Hepatocyte (in vitro differentiated cells): ENCODE measurements around the gene FAM222A. TPM values are rescaled to one million over a fixed set of nuclear protein-coding genes. Genes with fewer than 3 reads are reported as not detected.

ENCODE experiments used
- DNase-seq: peaks from one replicate; pipeline ENCODE4 v3.0.0-alpha.2; 2016; ENCODE audit warnings: low spot score
- H2AFZ ChIP-seq: fragments of 200-600 bp; sonication (generic); 2 replicates; pipeline ENCODE4 v1.6.0; 2016; ENCODE audit warnings: antibody characterized with exemption, mild to moderate bottlenecking
- H3K27ac ChIP-seq: fragments of 200-600 bp; sonication (generic); 2 replicates; pipeline ENCODE4 v1.5.1; 2016; ENCODE audit warnings: mild to moderate bottlenecking
- H3K27me3 ChIP-seq: fragments of 200-600 bp; sonication (generic); 2 replicates; pipeline ENCODE4 v1.6.1; 2016
- H3K36me3 ChIP-seq: fragments of 200-600 bp; sonication (generic); replicated peaks from 2 replicates; pipeline ENCODE4 v1.5.1; 2016; ENCODE audit warnings: low read depth; ENCODE audit not compliant: insufficient read depth
- H3K4me1 ChIP-seq: fragments of 200-600 bp; sonication (generic); 2 replicates; pipeline ENCODE4 v1.5.1; 2016; ENCODE audit warnings: mild to moderate bottlenecking, moderate library complexity; ENCODE audit not compliant: insufficient read depth
- H3K4me2 ChIP-seq: fragments of 200-600 bp; sonication (generic); 2 replicates; pipeline ENCODE4 v1.6.0; 2016
- H3K4me3 ChIP-seq: fragments of 200-600 bp; sonication (generic); 2 replicates; pipeline ENCODE4 v1.5.1; 2016; ENCODE audit warnings: mild to moderate bottlenecking
- H3K79me2 ChIP-seq: fragments of 200-600 bp; sonication (generic); 2 replicates; pipeline ENCODE4 v1.6.0; 2017; ENCODE audit warnings: mild to moderate bottlenecking
- H3K9me2 ChIP-seq: fragments of 200-600 bp; sonication (generic); replicated peaks from 2 replicates; pipeline ENCODE4 v1.6.0; 2017; ENCODE audit warnings: mild to moderate bottlenecking; ENCODE audit not compliant: insufficient read depth
- H3K9me3 ChIP-seq: fragments of 200-600 bp; sonication (generic); 2 replicates; pipeline ENCODE4 v1.5.1; 2016; ENCODE audit warnings: low read depth, mild to moderate bottlenecking
- H4K20me1 ChIP-seq: fragments of 200-600 bp; sonication (generic); 2 replicates; pipeline ENCODE4 v1.6.0; 2016; ENCODE audit warnings: mild to moderate bottlenecking; ENCODE audit not compliant: insufficient read depth, poor library complexity, severe bottlenecking
- CTCF ChIP-seq: fragments of 200-600 bp; sonication (generic); IDR thresholded peaks from 2 replicates; pipeline ENCODE4 v1.5.1; 2016; ENCODE audit warnings: antibody characterized with exemption, mild to moderate bottlenecking; ENCODE audit not compliant: poor library complexity
- EZH2 ChIP-seq: fragments of 200-600 bp; sonication (generic); IDR thresholded peaks from 2 replicates; pipeline ENCODE4 v1.6.1; 2016; ENCODE audit warnings: antibody characterized with exemption, mild to moderate bottlenecking, borderline replicate concordance
- EZH2phosphoT487 ChIP-seq: fragments of 200-600 bp; sonication (generic); IDR thresholded peaks from one replicate; pipeline ENCODE4 v1.6.1; 2018; ENCODE audit warnings: antibody characterized with exemption, mild to moderate bottlenecking, low read depth, moderate library complexity; ENCODE audit not compliant: unreplicated experiment, severe bottlenecking
- WGBS: methylation state at CpG from one replicate; pipeline ENCODE4 v1.1.6; 2016; ENCODE audit warnings: low lambda C conversion rate; ENCODE audit errors: missing lambda C conversion rate; 5-methylcytosine and 5-hydroxymethylcytosine counted together
- polyA plus RNA-seq: library from polyadenylated mRNA; unstranded; fragments of >200 nt; fragmentation: Nextera tagmentation; extraction: Ambion mirVana; gene quantifications from 2 replicates; pipeline ENCODE4 v1.2.1, GENCODE V29; 2016
- total RNA-seq: library from RNA; depleted of rRNA; stranded (reverse); fragments of >200 nt; gene quantifications from 2 replicates; pipeline ENCODE4 v1.2.3, GENCODE V29; 2014

Gene FAM222A
- total and polyA plus RNA-seq, 2 experiments from 2014 or later, result 7.4 to 11.3 TPM

- Histone ChIP-seq H3K27me3 (no peaks in the 10 kb centered on the region), H3K79me2 (no peaks in the 10 kb centered on the region), H3K4me2 (no peak overlapping the region), H3K4me1 (no peaks in the 10 kb centered on the region), H4K20me1 (no peaks in the 10 kb centered on the region), H3K4me3 (no peak overlapping the region), H3K27ac (no peak overlapping the region), H2AFZ (no peak overlapping the region), H3K9me3 (no peaks in the 10 kb centered on the region), H3K36me3 (no peaks in the 10 kb centered on the region), H3K9me2 (no peaks in the 10 kb centered on the region)
- TF ChIP-seq CTCF, result no peak
- TF ChIP-seq EZH2, result no peak
- no peak for TF ChIP-seq EZH2phosphoT487
- 94% methylated on average over 28 of the region's 28 CpGs for WGBS
- DNase-seq, result no peak
These were observed 69.7 kb downstream of the FAM222A start for GRCh38 chr12:109783135-109783964.

GRCh38 chr12:109783965-109784244, 70.3 kb downstream of the FAM222A start:
- no peaks in the 10 kb centered on the region for H3K27me3 ChIP-seq
- no peak overlapping the region for H3K4me2 ChIP-seq
- no peak for DNase-seq
- no peak overlapping the region for H3K27ac ChIP-seq
- no peak for TF ChIP-seq EZH2phosphoT487
- no peak for TF ChIP-seq EZH2
- no peak for TF ChIP-seq CTCF
- H2AFZ ChIP-seq, result no peak overlapping the region
- H3K79me2 ChIP-seq, result no peaks in the 10 kb centered on the region
- H3K4me3 ChIP-seq, result no peak overlapping the region
- no peaks in the 10 kb centered on the region for H4K20me1 ChIP-seq
- H3K9me3 ChIP-seq, result no peaks in the 10 kb centered on the region
- no peaks in the 10 kb centered on the region for H3K4me1 ChIP-seq
- WGBS, result 56% methylated on average over 6 of the region's 8 CpGs
- H3K36me3 ChIP-seq, result no peaks in the 10 kb centered on the region
- no peaks in the 10 kb centered on the region for H3K9me2 ChIP-seq

GRCh38 chr12:109785854-109786253, 72.2 kb downstream of the FAM222A start:
- DNase-seq, result no peak
- H3K27me3 ChIP-seq, result no peaks in the 10 kb centered on the region
- H3K79me2 ChIP-seq, result no peaks in the 10 kb centered on the region
- H3K9me3 ChIP-seq, result no peaks in the 10 kb centered on the region
- H3K4me2 ChIP-seq, result no peak overlapping the region
- no peaks in the 10 kb centered on the region for H3K9me2 ChIP-seq
- no peaks in the 10 kb centered on the region for H3K4me1 ChIP-seq
- no peak overlapping the region for H3K27ac ChIP-seq
- H3K4me3 ChIP-seq, result no peak overlapping the region
- H2AFZ ChIP-seq, result no peak overlapping the region
- 96% methylated on average over 4 of the region's 4 CpGs for WGBS
- TF ChIP-seq EZH2 (no peak), EZH2phosphoT487 (no peak), CTCF (no peak)
- no peaks in the 10 kb centered on the region for H3K36me3 ChIP-seq
- no peaks in the 10 kb centered on the region for H4K20me1 ChIP-seq
